Stomach smooth muscle (tissue), 2 donors: ENCODE results near the gene SGF29.
"Not testable (repeated sequence)": the region's sequence is repeated elsewhere in the genome, so short reads cannot be mapped to it uniquely, and the experiment has no call there.

ENCODE experiments used
- H3K27ac ChIP-seq: one replicate; pipeline ENCODE4 v1.7.0; 2013; ENCODE audit warnings: mild to moderate bottlenecking, low read length, inconsistent platforms
- H3K27me3 ChIP-seq, 2 donors: one replicate each; pipeline ENCODE4 v1.7.0; 2013; ENCODE audit warnings: low read length in 2 of 2; ENCODE audit not compliant: insufficient read depth in 2 of 2, control insufficient read depth in 1 of 2
- H3K36me3 ChIP-seq, 2 donors: one replicate each; pipeline ENCODE4 v1.7.0; 2013; ENCODE audit warnings: low read length in 2 of 2; ENCODE audit not compliant: control insufficient read depth in 2 of 2, insufficient read depth in 2 of 2
- H3K4me1 ChIP-seq: one replicate; pipeline ENCODE4 v1.7.0; 2013; ENCODE audit warnings: low read length; ENCODE audit not compliant: control insufficient read depth, insufficient read depth
- H3K4me3 ChIP-seq, 2 donors: one replicate each; pipeline ENCODE4 v1.7.0; 2013; ENCODE audit warnings: low read length in 2 of 2
- H3K9ac ChIP-seq, 2 donors: one replicate each; pipeline ENCODE4 v1.7.0; 2013; ENCODE audit warnings: low read length in 2 of 2, mild to moderate bottlenecking in 1 of 2
- H3K9me3 ChIP-seq, 2 donors: one replicate each; pipeline ENCODE4 v1.7.0; 2013; ENCODE audit warnings: low read length in 2 of 2; ENCODE audit not compliant: control insufficient read depth in 2 of 2
- donor health status: healthy.
- donor health status: Pancreatic carcinoma.

The SGF29 gene

DNA sequence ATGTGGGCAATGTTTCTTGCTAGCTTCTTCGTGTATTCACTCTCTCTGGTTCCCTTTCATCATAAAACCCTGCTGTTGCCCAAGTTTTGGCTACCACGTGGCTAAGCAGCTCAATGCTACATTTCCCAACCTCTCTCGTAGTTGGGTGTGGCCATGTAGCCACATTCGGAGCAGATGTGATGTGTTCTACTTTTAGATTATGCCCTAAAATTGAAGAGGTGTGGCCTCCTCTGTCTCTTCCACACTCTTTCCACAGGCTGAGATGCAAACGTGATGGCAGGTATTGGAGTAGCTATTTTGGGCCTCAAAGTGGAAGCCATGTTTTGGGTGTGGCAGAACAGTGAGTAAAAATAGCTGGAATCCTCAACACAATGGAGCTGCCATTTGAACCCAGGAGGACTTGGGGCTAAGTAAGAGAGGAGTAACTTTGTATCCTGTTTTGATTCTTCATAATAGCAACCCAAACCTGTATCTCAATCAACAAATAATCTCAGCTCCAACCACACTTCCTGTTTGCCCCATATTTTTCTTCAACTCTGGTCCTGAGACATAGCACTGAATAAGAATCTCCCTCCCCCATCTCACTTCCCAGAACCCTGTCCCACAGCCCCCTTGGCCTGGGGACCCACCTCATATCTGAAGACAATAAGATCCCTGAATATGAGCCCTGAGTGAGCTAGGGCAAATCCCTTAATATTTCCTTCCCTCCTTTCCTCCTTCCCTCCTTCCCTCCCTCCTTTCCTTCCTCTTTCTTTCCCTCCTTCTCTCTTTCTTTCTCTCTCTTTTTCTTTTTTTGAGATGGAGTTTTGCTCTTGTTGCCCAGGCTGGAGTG is 19.0 kb upstream of the SGF29 start:
- Histone ChIP-seq H3K9ac (no peak overlapping the region), H3K4me1 (peaks cover 30% of the 10 kb centered on the region), H3K36me3 (peaks cover 11 to 17% of the 10 kb centered on the region in 2 donors), H3K9me3 (no peaks in the 10 kb centered on the region), H3K4me3 (no peak overlapping the region), H3K27ac (no peak overlapping the region), H3K27me3 (no peaks in the 10 kb centered on the region)

DNA sequence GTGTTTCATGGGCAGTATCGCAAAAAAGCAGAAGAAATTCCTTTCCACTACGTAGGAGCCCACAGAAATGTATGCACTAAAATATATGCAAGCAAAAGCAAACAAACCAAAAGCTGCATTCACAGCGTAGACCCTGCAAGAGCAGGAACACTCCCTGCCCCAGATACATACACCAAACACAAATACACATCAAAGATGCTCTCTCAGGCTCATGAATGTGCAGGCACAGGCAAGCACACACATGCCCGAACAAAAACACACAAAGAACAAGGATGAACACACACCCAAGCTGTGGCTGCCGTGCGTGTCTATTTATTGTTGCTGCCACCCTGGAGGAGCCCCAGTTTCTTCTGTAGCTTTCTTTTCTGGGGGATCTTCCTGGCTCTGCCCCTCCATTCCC is 16.6 kb upstream of the SGF29 start:
- no peaks in the 10 kb centered on the region for H3K9me3 ChIP-seq
- H3K9ac ChIP-seq, result peak overlapping the region; percentile 36 to 94
- peak overlapping the region; percentile 67 to 91 for H3K4me3 ChIP-seq
- peaks cover 11 to 17% of the 10 kb centered on the region in 2 donors for H3K36me3 ChIP-seq
- H3K4me1 ChIP-seq, result peaks cover 30% of the 10 kb centered on the region
- no peaks in the 10 kb centered on the region for H3K27me3 ChIP-seq
- peak overlapping the region; percentile 96 for H3K27ac ChIP-seq

- Histone ChIP-seq H3K9ac (peak overlapping the region; percentile 94 to 98), H3K4me1 (peaks cover 25% of the 10 kb centered on the region), H3K4me3 (peak overlapping the region; percentile 67 to 91), H3K36me3 (peaks cover 11 to 17% of the 10 kb centered on the region in 2 donors), H3K27ac (peak overlapping the region; percentile 96), H3K9me3 (no peaks in the 10 kb centered on the region), H3K27me3 (no peaks in the 10 kb centered on the region)
Measured at GRCh38 chr16:28537964-28538732, 15.6 kb upstream of the SGF29 start.

DNA sequence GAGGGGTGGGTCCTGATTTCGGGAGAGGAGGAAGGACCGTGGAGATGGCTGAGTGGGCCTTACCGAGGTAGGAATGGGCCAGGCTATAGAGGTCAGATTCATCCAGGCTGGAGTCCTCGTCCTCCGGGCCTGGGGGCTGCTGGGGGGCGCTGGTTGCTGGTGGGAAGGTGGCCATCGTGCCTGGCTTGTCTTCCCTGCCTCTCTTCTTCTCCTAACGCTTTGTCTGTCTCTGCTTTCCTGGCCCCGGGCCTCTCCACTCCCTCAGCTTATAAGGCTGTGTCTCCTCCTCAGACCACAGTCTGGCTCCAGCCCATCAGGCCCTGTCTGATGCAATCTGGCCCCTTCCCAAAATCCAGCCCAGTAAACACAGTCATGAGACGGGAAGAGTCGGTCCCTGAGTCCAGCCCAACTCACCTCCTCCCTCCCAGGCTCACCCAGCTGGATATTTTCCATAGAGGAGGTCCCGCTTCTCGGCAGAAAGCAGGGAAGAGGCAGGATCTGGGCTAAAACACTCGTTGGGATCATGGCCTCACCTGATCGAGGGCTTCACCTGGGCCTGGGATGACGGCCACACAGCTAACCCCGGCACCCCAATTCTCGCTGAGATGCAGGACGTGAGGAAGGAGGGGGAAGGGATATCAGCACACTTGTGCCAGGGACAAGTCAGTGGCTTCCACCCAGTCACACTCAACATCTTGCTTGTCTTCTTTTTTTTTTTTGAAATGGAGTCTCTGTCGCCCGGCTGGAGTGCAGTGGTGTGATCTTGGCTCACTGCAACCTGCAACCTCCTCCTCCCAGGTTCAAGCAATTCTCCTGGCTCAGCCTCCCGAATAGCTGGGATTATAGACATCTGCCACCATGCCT is 14.8 kb upstream of the SGF29 start, which contains the start of gene NUPR1:
Gene NUPR1, minus strand, starts transcription at position 242 of the 864 bp plus-strand sequence. Its CDS starts 67 bp downstream, at position 175.
- Histone ChIP-seq H3K4me1 (peaks cover 25% of the 10 kb centered on the region), H3K27me3 (no peaks in the 10 kb centered on the region), H3K9ac (peak within 1 kb of the TSS; percentile 94 to 98), H3K36me3 (peaks cover 10 to 17% of the 10 kb centered on the region in 2 donors), H3K27ac (peak within 1 kb of the TSS; percentile 96), H3K9me3 (no peaks in the 10 kb centered on the region), H3K4me3 (peak within 1 kb of the TSS; percentile 67 to 91)

GRCh38 chr16:28540346-28540745 is 13.4 kb upstream of the SGF29 start:
- Histone ChIP-seq H3K9ac (no peak overlapping the region), H3K4me3 (no peak overlapping the region), H3K27me3 (no peaks in the 10 kb centered on the region), H3K36me3 (peaks cover 0 to 6% of the 10 kb centered on the region in 2 donors), H3K4me1 (peaks cover 25% of the 10 kb centered on the region), H3K9me3 (no peaks in the 10 kb centered on the region), H3K27ac (no peak overlapping the region)

GRCh38 chr16:28542646-28543045 is 11.1 kb upstream of the SGF29 start:
- Histone ChIP-seq H3K9ac (no peak overlapping the region), H3K27ac (no peak overlapping the region), H3K9me3 (no peaks in the 10 kb centered on the region), H3K36me3 (no peaks in the 10 kb centered on the region), H3K27me3 (no peaks in the 10 kb centered on the region), H3K4me1 (peaks cover 16% of the 10 kb centered on the region), H3K4me3 (no peak overlapping the region)

- no peak overlapping the region for H3K9ac ChIP-seq
- H3K27me3 ChIP-seq, result no peaks in the 10 kb centered on the region
- H3K27ac ChIP-seq, result no peak overlapping the region
- no peaks in the 10 kb centered on the region for H3K9me3 ChIP-seq
- H3K4me1 ChIP-seq, result peaks cover 12% of the 10 kb centered on the region
- no peaks in the 10 kb centered on the region for H3K36me3 ChIP-seq
- H3K4me3 ChIP-seq, result no peak overlapping the region
Measured at GRCh38 chr16:28543072-28543471, 10.6 kb upstream of the SGF29 start.

GRCh38 chr16:28544998-28545397 is 8.7 kb upstream of the SGF29 start:
- no peaks in the 10 kb centered on the region for H3K36me3 ChIP-seq
- no peaks in the 10 kb centered on the region for H3K27me3 ChIP-seq
- no peak overlapping the region for H3K9ac ChIP-seq
- H3K4me1 ChIP-seq, result no peaks in the 10 kb centered on the region
- no peak overlapping the region for H3K27ac ChIP-seq
- no peaks in the 10 kb centered on the region for H3K9me3 ChIP-seq
- H3K4me3 ChIP-seq, result no peak overlapping the region

GRCh38 chr16:28545964-28546363 is 7.8 kb upstream of the SGF29 start:
- H3K9me3 ChIP-seq, H3K27me3 ChIP-seq, H3K4me1 ChIP-seq, H3K36me3 ChIP-seq, H3K4me3 ChIP-seq, H3K27ac ChIP-seq, H3K9ac ChIP-seq: not testable (repeated sequence)

DNA sequence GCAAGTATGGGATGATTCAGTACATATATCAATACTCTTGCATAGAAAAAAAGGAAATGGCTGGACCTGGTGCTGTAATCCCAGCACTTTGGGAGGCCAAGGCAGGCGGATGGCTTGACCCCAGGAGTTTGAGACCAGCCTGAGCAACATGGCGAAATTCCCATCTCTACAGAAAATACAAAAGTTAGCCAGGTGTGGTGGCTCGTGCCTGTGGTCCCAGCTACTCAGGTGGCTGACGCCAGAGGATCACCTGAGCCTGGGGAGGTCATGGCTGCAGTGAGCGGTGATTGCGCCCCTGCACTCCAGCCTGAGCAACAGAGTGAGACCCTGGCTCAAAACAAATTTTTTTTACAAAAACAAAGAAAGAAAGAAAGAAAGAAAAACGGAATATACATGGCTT is 7.1 kb upstream of the SGF29 start:
- no peak overlapping the region for H3K27ac ChIP-seq
- no peaks in the 10 kb centered on the region for H3K27me3 ChIP-seq
- H3K9ac ChIP-seq, result no peak overlapping the region
- no peaks in the 10 kb centered on the region for H3K36me3 ChIP-seq
- no peaks in the 10 kb centered on the region for H3K4me1 ChIP-seq
- no peaks in the 10 kb centered on the region for H3K9me3 ChIP-seq
- H3K4me3 ChIP-seq, result no peak overlapping the region
